ENCODE data around the gene USP7.

DNA sequence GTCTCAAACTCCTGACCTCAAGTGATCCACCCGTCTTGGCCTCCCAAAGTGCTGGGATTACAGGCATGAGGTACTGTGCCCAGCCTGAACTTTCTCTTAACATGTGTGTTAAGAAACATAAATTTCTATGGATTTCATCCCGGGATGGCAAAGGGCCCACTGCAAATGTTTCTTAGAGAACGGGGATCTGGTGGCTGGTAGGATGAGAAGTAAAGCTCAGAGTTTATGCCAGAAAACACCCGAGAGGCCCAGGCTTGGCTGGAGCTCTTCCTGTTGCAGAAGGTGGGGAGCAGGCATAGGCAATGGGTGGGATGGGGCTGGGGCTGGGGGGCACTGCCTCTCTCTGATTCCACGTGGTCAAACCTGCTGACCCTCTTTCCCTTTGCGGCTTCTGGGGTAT, 89.3 kb downstream of the USP7 start:
- TF ChIP-seq FOXK2 (IDR thresholded peaks at IDR 0.05) (no peak), FOXA1 (IDR thresholded peaks at IDR 0.05) (no peak), SP1 (IDR thresholded peaks at IDR 0.05) (no peak)

All from HEK293T (cell line).